H1 (cell line): Measurements from ENCODE around the gene ZMYM3.

Experiments used
- BRCA1 ChIP-seq: IDR thresholded peaks from 2 replicates; pipeline ENCODE4 v1.6.1; 2012; ENCODE audit warnings: low read depth, low read length, improper control_type of control experiment
- EGR1 ChIP-seq: IDR thresholded peaks from 2 replicates; pipeline ENCODE4 v1.6.1; 2011; ENCODE audit warnings: low read depth, low read length, borderline replicate concordance
- EP300 ChIP-seq, 2 experiments: IDR thresholded peaks; 1 replicate in 1 of 2; 2 replicates in 1 of 2; pipeline ENCODE4 v1.6.1; 2011 to 2012; ENCODE audit warnings: low read depth in 2 of 2, low read length in 2 of 2, mild to moderate bottlenecking in 2 of 2, borderline replicate concordance in 1 of 2, inconsistent platforms in 1 of 2, moderate library complexity in 1 of 2
- EZH2 ChIP-seq: fragments of 200-600 bp; sonication (generic); IDR thresholded peaks from 2 replicates; pipeline ENCODE4 v1.7.1; 2012; ENCODE audit warnings: low read depth, mild to moderate bottlenecking, moderate library complexity, low read length, inconsistent platforms; ENCODE audit not compliant: severe bottlenecking
- MAFK ChIP-seq: IDR thresholded peaks from 2 replicates; pipeline ENCODE4 v1.6.1; 2012; ENCODE audit warnings: low read depth, mild to moderate bottlenecking, improper control_type of control experiment, low read length
- PHF8 ChIP-seq: fragments of 200-600 bp; sonication (generic); conservative IDR thresholded peaks from 2 replicates; pipeline ENCODE4 v1.7.1; 2012; ENCODE audit warnings: low read depth, mild to moderate bottlenecking, inconsistent platforms, low read length, moderate library complexity
- POLR2A ChIP-seq, 2 experiments: IDR thresholded peaks; 1 replicate in 1 of 2; 2 replicates in 1 of 2; pipeline ENCODE4 v1.6.1; 2011; ENCODE audit warnings: low read depth in 2 of 2, low read length in 2 of 2, mild to moderate bottlenecking in 2 of 2; ENCODE audit errors: control extremely low read depth in 1 of 2
- POLR2AphosphoS5 ChIP-seq: IDR thresholded peaks from 2 replicates; pipeline ENCODE4 v1.6.1; 2011; ENCODE audit warnings: low read depth, low read length
- SUZ12 ChIP-seq: fragments of 200-600 bp; sonication (generic); IDR thresholded peaks from 2 replicates; pipeline ENCODE4 v1.6.1; 2012; ENCODE audit warnings: mild to moderate bottlenecking, inconsistent platforms, low read length, moderate library complexity, mixed read lengths
- TAF1 ChIP-seq: IDR thresholded peaks from 2 replicates; pipeline ENCODE4 v1.6.1; 2011; ENCODE audit warnings: mild to moderate bottlenecking, low read depth, low read length
- YY1 ChIP-seq: IDR thresholded peaks from 2 replicates; pipeline ENCODE4 v1.6.1; 2011; ENCODE audit warnings: low read depth, mild to moderate bottlenecking, low read length
- ZNF274 ChIP-seq: IDR thresholded peaks from 2 replicates; pipeline ENCODE4 v1.7.0; 2012; ENCODE audit warnings: low read length, borderline replicate concordance; ENCODE audit errors: extremely low read depth
- TF ChIP-seq, protein P1 (sequence below), 3 experiments: IDR thresholded peaks; 1 replicate in 2 of 3; 2 replicates in 1 of 3; pipeline versions ENCODE4 v1.5.1 to v1.6.1; 2011; ENCODE audit warnings: low read length in 3 of 3, mild to moderate bottlenecking in 3 of 3, inconsistent platforms in 2 of 3, low read depth in 1 of 3, moderate library complexity in 1 of 3; ENCODE audit not compliant: insufficient read depth in 1 of 3; ENCODE audit errors: control extremely low read depth in 1 of 3

DNA sequence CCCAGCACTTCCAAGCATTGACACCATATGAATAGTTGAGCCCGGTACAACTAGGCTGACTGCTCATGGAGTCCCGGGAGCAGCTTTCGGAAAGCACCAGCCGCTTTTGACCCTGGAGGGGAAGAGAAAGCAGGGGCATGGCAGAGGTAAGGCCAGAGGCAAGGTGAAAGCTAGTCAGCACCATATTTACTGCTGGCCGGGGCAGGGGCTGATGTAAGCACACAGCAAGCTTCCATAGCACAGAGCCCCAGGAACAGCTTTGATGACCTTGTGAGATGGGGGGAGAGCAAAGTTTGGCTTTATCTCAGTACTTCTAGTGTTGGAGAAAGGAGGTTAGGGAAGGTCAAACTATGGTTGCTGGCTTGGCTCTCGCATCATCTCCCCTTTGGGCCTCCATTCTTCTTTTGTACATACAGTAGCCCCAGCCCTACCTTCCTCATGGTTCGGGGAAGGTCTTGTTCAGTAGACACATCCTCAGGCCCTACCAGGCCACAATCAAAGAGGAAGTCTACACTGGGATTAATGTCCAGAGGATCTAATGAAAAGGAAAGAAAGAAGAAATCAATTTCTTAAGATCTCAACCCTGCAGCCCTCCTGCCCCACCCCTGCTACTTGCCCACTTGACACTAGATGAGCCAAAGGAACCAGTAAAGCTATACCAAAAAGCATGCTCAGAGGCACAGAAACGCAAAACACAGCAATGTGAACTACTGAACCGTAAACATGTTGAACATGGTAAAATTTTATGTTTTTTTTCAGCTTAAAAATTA lies 9.4 kb downstream of the ZMYM3 start:
- TF ChIP-seq, protein P1, sequence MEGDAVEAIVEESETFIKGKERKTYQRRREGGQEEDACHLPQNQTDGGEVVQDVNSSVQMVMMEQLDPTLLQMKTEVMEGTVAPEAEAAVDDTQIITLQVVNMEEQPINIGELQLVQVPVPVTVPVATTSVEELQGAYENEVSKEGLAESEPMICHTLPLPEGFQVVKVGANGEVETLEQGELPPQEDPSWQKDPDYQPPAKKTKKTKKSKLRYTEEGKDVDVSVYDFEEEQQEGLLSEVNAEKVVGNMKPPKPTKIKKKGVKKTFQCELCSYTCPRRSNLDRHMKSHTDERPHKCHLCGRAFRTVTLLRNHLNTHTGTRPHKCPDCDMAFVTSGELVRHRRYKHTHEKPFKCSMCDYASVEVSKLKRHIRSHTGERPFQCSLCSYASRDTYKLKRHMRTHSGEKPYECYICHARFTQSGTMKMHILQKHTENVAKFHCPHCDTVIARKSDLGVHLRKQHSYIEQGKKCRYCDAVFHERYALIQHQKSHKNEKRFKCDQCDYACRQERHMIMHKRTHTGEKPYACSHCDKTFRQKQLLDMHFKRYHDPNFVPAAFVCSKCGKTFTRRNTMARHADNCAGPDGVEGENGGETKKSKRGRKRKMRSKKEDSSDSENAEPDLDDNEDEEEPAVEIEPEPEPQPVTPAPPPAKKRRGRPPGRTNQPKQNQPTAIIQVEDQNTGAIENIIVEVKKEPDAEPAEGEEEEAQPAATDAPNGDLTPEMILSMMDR (IDR thresholded peaks at IDR 0.05; ENCODE audit: control extremely low read depth in 1 of 3, insufficient read depth in 1 of 3, low read depth in 1 of 3, low read length in 3 of 3) = no peak
- TF ChIP-seq TAF1 = no peak
- TF ChIP-seq SUZ12 = no peak
- no peak for TF ChIP-seq POLR2A (IDR thresholded peaks at IDR 0.05; ENCODE audit: control extremely low read depth in 1 of 2, low read depth in 2 of 2, low read length in 2 of 2)
- TF ChIP-seq EP300 (IDR thresholded peaks at IDR 0.05; ENCODE audit: borderline replicate concordance in 1 of 2, low read depth in 2 of 2, low read length in 2 of 2) = no peak
- no peak for TF ChIP-seq EZH2
- no peak for TF ChIP-seq YY1
- no peak for TF ChIP-seq POLR2AphosphoS5
- no peak for TF ChIP-seq BRCA1
- no peak for TF ChIP-seq MAFK
- no peak for TF ChIP-seq PHF8
- TF ChIP-seq EGR1 = no peak
- TF ChIP-seq ZNF274 = no peak
